ENCODE results near the gene CDA. TPM values are rescaled to one million over a fixed set of nuclear protein-coding genes. Genes with fewer than 3 reads are reported as not detected.

The CDA gene
- total RNA-seq, 1 experiment from 2014 or later = 6.5 TPM

DNA sequence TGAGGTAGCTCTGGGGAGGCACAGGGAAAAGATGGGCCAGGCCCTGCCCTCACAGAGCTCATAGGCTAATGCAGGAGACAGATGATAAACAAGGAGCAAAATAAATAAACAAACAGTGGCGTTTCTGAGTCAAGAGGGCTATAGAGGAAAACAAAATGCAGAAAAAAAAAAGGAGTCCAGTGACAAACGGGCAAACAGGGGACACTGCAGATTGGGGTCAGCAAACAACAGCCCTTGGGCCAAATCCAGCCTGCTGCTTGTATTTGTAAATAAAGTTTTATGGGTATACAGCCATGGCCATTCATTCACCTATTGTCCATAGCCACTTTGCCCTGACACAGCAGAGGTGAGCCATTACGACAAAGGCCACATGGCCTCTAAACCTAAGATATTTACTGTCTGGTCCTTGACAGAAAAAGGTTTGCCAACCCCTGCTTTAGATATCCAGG, 25.3 kb downstream of the CDA start:
- no peak overlapping the region for H3K4me3 Mint-ChIP-seq
- no peak overlapping the region for H2BK15ac ChIP-seq (ENCODE audit: low read depth, low read length)
- no peak overlapping the region for H4K5ac ChIP-seq (ENCODE audit: insufficient read length, low read depth, low read length)
- no peak overlapping the region for H3K9ac ChIP-seq (ENCODE audit: extremely low read depth, insufficient read length, low read length)
- no peak overlapping the region for H2BK5ac ChIP-seq (ENCODE audit: insufficient read length, low read length)
- H3K14ac ChIP-seq (ENCODE audit: insufficient read depth, low read length) = no peak overlapping the region
- H3K27me3 Mint-ChIP-seq (ENCODE audit: low read depth) = no peaks in the 10 kb centered on the region
- peaks cover 5% of the 10 kb centered on the region; the same call in 1 of the 2 replicates for H3K4me1 ChIP-seq (ENCODE audit: insufficient read depth, low read length)
- no peak overlapping the region for H3K56ac ChIP-seq (ENCODE audit: insufficient read length, low read depth, low read length)
- no peak overlapping the region for H2BK12ac ChIP-seq (ENCODE audit: insufficient read length, low read depth, low read length)
- H3K4me2 ChIP-seq (ENCODE audit: insufficient read depth, insufficient read length, low read length) = no peak overlapping the region
- H2AFZ ChIP-seq (ENCODE audit: low read length) = no peak overlapping the region
- H3K9me3 ChIP-seq (ENCODE audit: control insufficient read depth, low read depth, low read length) = no peaks in the 10 kb centered on the region
- no peak overlapping the region for H2BK20ac ChIP-seq (ENCODE audit: low read depth, low read length, poor library complexity, severe bottlenecking)
- H3K4me1 Mint-ChIP-seq = peaks cover 34 to 41% of the 10 kb centered on the region in 2 experiments
- no CpG with 5 or more reads among the region's 3 CpGs for WGBS (ENCODE audit: extremely low coverage, insufficient read length, low lambda C conversion rate)
- no peak overlapping the region for H3T11ph ChIP-seq (ENCODE audit: low read length)
- H3K27ac Mint-ChIP-seq = peak overlapping the region in 2 of 3 experiments; percentile 21 to 91; a peak in 5 of 7 replicates
- no peak overlapping the region for H2AK5ac ChIP-seq (ENCODE audit: insufficient read length, low read length)
- TF ChIP-seq, protein P1, sequence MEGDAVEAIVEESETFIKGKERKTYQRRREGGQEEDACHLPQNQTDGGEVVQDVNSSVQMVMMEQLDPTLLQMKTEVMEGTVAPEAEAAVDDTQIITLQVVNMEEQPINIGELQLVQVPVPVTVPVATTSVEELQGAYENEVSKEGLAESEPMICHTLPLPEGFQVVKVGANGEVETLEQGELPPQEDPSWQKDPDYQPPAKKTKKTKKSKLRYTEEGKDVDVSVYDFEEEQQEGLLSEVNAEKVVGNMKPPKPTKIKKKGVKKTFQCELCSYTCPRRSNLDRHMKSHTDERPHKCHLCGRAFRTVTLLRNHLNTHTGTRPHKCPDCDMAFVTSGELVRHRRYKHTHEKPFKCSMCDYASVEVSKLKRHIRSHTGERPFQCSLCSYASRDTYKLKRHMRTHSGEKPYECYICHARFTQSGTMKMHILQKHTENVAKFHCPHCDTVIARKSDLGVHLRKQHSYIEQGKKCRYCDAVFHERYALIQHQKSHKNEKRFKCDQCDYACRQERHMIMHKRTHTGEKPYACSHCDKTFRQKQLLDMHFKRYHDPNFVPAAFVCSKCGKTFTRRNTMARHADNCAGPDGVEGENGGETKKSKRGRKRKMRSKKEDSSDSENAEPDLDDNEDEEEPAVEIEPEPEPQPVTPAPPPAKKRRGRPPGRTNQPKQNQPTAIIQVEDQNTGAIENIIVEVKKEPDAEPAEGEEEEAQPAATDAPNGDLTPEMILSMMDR (conservative IDR thresholded peaks at IDR 0.05) = no peak
- no peaks in the 10 kb centered on the region for H3K27me3 ChIP-seq (ENCODE audit: insufficient read depth, low read length)
- no peak overlapping the region for H4K91ac ChIP-seq (ENCODE audit: insufficient read length, low read depth, low read length)
- H3K9me3 Mint-ChIP-seq = no peaks in the 10 kb centered on the region
- H4K8ac ChIP-seq (replicated peaks; ENCODE audit: insufficient read length, low read depth, low read length) = no peak overlapping the region
- no peak overlapping the region for H3K27ac ChIP-seq (ENCODE audit: insufficient read length, low read depth, low read length)
- no peak overlapping the region for H2BK120ac ChIP-seq (ENCODE audit: low read depth, low read length, poor library complexity, severe bottlenecking)
- no peak overlapping the region for H3K4ac ChIP-seq (ENCODE audit: low read depth, low read length)
- no peak overlapping the region for H3K18ac ChIP-seq (ENCODE audit: insufficient read length, low read depth, low read length)
- no peak overlapping the region for H3K23ac ChIP-seq (ENCODE audit: insufficient read length, low read depth, low read length)
- no peaks in the 10 kb centered on the region for H4K20me1 ChIP-seq (ENCODE audit: control insufficient read depth, insufficient read depth, insufficient read length)
- no peaks in the 10 kb centered on the region for H3K23me2 ChIP-seq (ENCODE audit: insufficient read length, low read depth, low read length, poor library complexity, severe bottlenecking)
- no peak for DNase-seq
- no peaks in the 10 kb centered on the region for H3K79me2 ChIP-seq (ENCODE audit: insufficient read depth, low read length)
- H3K79me1 ChIP-seq (ENCODE audit: insufficient read depth, low read depth, low read length, poor library complexity, severe bottlenecking) = no peaks in the 10 kb centered on the region
- no peaks in the 10 kb centered on the region for H3K36me3 Mint-ChIP-seq (ENCODE audit: insufficient read depth in 1 of 3, low read depth in 3 of 3)

Measured in H9 (cell line).